Hematopoietic multipotent progenitor cell treated with erythropoietin and hydrocortisone succinate and interleukin-3 and kit ligand, for 4 days (in vitro differentiated cells): ENCODE results near the gene METTL25B.
A peak's percentile ranks its signal among the peaks of the same experiment; 100 is the strongest.

Experiments
- DNase-seq: peaks from one replicate; pipeline ENCODE4 v3.0.0-alpha.2; 2015

METTL25B gene

DNA sequence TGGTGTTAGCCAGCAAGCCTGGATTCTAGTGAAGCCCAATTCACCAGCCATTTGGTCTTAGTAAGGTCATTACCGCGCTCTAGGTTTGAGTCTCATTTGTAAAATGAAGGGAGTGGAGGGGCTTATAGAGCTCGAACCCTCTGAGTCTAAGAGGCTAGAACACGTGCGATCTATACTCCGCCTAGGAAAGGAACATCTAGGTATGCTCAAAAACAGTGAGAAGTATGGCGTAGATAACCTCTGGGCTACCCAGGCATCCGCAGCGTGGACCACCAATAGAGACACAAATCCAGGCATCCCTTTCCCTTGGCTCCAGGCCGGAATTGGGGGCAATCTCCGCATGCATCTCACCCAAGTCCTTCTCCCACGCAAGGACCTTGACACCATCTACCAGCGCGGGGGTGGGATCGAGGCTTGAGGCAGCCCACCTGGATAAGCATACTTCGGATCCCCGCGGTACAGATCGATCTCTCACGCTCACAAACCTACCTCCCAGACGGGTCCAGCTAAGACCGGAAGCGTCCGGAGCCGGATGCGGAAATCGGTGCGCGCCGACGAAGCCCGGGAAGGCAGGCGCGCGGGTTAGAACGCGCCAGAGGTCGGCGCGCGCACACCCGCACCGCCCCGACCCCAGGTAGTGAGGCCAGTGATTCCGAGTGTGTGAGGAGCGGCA, at the start of gene METTL25B:
TSS of gene METTL25B (plus strand) at position 544 of the 673 bp plus-strand sequence. CDS start 636 bp downstream, outside the sequence.
- peak; percentile 94 for DNase-seq

DNA sequence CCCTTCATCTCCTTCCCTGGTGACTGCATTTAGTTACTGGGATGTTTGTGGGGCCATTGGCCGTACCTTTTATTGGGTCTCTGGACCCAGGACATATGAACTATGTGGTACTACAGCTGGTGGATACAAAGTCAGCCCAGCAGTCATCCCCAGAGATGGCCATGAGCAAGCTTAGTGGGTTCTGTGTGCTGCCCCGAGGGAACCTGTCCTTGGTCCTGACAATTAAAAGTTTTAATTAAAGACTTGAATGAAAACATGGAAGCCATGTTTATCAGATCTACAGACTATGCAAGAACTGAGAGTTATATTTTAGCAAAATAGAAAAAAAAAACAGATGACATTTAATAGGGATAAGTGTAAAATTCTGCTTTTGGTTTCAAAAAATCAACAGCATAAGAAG, 48.2 kb upstream of the METTL25B start:
- no peak for DNase-seq

DNA sequence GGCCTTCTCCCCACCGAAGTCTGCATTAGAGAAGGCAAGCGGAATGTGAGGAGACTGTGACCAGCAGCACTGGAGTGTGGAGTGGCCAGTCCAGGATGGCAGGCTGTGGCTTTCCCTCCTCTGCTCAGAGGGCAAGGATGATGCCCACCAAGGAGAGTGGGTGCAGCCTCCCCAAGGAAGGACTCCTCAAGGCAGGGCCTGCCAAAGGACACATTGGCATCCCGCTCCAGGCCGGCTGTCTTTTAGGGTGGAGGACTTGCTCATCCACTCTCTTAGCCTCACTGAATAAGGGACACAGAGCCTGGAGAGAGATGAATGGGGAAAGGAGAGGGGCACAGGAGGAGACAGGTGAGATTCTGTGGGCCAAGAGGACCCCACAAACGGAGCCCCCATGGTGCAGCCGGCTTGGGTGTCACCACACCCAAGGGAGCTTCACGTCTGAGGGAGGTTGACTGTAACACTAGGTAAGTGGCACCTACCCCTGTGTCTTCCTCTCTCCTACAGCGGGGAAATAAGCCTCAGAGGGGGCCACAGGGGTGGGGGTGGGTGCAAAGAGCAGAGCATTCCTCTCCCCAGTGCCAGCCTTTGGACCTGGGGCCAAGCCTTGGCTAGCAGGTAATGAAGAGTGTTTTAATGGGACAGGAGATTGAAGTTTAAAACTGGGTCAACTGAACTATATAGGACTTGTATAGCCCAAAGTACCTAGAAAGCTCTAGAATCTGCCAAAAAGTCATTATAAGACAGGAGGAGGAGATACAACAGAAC, 46.9 kb upstream of the METTL25B start:
- no peak for DNase-seq

DNA sequence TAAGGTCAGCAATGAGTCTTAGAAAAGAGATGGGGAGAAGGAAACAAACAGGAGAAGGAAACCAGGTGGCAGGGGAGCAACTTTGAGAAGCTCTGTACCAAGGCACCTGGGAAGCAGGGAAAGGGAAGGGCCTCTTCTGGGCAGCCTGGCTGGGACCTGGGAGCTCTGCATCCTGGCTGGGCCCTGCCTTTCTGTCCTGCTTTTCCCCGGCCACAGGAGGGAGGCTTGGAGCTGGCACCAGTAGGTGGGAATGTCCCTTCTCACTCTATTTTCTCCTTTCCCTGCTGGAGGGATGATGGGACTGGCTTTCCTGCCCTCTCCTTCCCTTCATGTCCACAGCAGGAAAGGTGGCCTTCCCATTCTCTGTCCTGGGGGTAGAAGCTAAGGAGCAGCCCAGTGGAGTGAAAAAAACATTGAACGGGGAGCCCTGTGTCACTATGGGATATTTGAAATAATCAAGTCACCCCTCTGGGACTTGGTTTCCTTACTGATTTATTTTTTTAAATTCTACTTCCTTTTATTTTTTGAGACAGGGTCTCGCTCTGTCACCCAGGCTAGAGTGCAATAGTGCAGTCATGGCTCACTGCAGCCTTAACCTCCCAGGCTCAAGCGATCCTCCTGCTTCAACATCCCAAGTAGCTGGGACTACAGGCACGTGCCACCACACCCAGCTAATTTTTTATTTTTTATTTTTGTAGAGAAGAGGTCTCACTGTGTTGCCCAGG, 45.9 kb upstream of the METTL25B start:
- no peak for DNase-seq

DNA sequence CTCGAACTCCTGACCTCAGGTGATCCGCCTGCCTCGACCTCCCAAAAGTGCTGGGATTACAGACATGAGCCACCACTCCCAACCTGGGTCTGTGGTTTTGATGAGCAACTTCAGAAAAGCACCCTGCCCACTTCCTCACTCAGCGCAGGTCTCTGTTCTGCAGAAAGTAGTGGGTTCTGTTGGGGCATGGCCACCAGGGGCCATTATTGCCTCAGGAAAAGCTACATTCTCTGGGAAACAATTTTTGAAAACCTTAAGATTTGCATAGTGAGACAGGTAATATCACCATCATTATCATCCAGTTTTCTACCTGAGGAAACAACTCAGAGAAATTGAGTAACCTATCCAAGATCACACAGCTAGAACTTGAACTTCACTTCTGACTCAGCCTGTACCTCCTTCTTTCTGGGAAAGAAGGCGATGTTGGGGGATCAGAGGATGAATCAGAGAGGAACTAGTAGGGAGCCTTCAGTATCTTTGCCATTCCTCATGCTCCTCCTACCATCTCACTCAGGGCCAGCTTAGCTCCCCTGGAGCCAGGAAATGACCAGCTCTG, 44.0 kb upstream of the METTL25B start:
- DNase-seq: no peak

DNA sequence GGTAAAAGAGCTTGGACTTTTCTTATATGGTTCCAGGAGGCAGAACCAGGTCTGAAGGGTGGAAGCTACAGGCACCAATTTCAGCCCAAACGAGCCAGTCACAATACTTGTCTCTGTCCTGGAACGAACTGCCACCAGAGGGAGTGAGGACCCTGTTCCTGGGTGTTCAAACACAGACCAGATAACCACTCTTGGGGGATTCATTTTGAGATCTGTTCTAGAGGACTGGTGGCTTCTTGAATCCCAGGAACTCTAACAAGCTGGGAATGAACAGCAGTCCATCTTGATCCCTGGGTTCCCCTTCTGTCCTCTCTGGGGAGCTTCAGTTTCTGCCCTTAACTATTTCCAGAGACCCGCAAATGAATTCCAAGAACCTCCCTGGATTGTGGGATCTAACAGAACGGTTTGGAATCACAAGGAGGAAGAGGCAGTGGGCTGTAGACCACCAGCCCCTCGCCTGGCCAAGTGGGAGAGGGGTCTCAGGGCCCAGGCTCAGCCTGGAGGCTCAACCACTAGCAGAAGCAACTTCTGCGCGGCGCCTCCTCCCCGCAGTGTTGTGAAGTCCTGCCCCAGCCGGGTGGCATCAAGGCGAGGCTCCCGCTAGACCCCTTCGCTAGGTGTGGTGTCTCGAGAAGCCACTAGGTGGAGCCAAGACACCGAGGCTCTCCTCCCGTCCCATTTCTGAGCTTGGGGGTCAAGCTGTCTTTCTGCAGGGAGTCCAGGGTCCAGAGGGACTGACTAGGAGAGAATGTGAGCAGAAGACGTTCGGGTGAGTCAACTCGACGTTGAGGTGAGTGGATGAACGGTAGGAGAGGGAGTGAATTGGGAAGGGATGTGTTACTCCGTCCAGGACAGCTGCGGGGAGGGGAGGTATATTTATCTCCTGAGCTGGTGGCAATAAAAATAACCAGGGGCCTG, 39.0 kb upstream of the METTL25B start:
- DNase-seq: peak; percentile 93

DNA sequence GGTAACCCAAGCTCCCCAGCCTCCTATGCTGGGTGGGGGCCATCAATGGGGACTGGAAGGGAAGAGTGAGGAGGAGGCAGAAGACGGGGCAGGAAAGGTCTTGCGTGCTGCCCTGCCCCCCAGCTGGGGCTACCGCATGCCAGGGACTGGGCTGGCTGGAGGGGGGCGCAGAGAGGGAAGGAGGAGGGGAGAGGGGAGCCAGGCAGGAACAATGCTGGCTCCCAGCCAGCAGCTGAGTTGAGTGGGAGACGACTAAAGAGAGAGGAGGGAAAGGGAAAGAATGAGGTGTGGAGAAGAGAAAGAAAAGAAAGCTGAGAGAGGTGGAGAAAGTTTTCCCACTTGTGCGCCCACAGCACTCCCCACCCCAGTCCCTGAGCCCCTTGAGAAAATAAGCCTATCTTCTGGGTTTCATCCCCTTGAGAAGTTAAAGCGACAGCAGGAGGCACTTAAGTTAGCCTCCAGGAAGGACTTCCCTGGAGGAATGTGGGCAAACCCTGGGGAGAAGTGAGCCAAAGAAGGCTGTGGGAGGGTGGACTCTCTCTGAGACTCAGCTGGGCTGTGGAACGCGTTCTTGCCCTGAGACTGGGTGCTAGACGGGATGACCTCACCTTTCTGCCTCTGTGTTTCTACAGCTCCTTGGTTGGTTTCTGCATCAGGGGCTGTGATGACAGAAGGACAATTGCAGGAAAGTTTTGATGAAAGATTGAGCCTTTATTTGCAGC, 38.2 kb upstream of the METTL25B start:
- DNase-seq: no peak

DNA sequence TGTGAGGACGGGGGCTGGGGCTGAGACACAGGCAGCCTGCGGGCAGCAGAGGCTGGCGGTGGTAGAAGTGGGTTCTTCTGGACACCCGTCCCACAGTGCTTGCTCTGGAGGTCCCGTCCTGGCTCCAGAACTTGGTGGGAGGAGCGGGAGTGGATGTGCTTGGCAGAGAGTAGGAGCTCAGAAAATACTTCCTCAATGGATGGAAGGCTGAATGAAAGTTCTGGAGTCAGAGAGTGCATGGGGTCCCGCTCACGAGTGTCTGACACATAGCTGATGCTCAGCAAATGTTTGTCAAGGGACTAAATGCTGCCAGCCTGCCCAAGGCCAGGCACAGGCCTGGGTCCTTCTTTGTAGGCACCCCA, 37.6 kb upstream of the METTL25B start:
- DNase-seq: no peak

DNA sequence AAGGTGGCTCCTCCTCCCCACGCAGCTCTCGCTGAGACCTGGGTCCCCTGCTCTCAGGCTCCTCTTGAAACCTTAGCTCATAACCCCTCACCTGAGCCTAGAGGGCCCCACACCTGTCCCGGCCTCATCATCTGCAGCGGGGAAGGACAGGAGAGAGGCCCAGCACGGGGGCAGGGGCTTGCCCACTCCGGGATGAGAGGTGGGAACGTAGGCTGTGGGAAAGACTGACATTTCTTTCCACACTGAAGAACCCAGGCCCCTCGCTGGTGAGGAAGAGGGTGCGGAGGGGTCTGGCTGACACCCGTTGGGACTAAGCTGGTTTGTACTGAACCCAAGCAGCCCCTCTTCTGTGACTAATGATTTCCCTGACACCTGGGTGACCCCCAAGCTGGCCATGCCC, 37.1 kb upstream of the METTL25B start:
- no peak for DNase-seq

DNA sequence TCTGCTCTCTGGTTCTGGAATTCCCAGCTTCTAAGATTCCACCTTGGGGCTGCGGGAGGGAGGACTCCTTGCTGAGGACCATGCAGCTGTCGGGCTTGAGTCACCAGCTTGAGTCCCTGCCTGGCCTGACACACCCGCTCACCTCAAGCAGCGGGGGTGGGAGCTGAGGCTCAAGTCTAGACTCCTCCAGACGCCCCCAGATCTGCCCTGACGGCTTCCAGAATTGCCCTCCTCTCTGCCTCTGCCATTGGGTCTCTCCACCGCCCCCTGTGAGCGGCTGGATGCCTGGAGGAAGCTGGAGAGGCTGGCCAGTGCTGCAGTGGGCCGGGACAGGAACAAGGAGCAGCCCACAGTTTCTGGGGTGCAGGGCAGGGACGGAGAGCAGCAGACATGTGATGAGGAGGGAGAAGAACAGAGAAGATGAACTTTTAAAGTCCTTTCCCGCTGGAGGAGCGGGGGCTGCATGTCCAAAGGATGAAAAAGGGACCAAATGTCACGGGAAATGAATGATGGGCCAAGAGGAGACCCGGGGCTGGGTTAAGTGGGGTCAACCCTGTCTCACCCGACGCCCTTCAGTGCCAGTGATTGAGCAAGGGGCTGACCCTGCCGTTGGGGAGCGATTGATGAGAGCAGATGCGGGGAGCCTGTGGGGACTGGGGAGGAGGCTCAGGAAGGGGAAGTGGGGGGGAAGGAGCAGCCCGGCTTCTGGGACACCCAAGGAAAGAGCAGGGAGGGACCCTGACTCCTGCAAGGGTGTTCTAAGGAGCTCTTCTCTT, 36.4 kb upstream of the METTL25B start:
- peak; percentile 22 for DNase-seq

DNA sequence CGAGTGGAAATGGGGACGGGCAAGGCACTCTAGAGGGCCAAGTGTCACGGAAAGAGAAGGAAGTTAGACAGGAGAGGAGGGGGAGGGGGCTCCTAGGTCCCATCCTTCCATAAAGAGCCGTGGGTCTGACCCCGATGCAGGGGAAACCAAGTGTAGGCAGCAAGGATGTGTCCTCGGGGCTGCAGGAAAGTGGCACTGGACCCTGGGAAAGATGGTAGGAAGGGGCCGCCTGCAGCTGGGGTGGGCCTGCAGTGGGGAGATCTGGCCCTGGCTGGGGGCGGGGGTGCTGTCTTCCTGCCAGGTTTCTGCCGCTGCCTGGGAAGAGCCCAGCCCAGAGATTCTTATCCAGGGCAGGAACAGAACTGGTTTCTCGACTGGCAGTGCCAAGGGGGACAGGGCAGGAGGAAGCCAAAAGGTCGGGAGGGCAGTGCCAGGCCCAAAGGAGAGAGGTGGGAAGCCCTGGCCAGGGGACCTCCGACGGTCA, 35.8 kb upstream of the METTL25B start:
- no peak for DNase-seq

DNA sequence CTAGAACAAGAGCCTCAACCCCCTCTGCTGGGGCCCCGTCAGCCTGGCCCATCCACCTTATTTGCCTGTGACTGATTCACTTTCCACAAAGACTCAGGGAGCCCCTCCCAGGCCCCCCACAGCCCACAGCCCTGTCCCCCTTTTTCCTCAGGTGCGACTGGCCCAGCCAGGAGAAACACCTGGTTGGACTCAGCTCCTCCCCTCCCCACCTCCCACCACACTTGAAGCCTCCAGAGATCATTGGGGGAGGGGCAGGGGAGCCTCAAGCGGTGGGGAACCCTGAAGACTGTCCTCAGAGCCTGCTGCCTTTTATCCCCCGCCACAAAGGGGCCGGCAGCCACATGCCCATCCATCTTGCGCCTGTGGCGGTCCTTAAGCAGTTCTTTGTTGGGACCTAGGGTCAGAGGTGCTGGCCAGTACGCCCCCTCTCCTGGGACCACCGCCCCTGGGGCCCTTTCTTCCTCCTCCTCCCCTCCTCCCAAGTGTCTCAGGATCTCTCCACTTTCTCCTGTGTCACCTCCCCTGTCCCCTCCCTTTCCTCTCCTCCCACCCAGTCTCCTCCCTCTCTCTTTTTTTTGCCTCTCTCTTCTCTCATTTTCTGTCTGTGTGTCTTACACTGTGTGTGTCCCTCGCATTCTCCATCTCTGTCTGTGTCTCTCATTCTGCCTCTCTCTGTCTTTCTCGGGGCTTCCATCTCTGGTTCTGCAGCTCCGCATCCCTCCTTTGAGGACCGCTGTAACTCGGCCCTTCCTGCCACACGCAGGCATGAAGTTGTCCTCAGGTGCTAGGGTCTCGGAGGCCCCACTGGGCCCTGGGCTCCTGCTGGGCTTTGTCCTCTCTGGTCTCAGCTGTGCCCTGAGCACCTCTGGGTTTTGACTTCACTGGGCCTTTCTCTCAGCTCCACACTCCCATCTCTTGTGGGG, 35.1 kb upstream of the METTL25B start:
- DNase-seq: peak; percentile 68

DNA sequence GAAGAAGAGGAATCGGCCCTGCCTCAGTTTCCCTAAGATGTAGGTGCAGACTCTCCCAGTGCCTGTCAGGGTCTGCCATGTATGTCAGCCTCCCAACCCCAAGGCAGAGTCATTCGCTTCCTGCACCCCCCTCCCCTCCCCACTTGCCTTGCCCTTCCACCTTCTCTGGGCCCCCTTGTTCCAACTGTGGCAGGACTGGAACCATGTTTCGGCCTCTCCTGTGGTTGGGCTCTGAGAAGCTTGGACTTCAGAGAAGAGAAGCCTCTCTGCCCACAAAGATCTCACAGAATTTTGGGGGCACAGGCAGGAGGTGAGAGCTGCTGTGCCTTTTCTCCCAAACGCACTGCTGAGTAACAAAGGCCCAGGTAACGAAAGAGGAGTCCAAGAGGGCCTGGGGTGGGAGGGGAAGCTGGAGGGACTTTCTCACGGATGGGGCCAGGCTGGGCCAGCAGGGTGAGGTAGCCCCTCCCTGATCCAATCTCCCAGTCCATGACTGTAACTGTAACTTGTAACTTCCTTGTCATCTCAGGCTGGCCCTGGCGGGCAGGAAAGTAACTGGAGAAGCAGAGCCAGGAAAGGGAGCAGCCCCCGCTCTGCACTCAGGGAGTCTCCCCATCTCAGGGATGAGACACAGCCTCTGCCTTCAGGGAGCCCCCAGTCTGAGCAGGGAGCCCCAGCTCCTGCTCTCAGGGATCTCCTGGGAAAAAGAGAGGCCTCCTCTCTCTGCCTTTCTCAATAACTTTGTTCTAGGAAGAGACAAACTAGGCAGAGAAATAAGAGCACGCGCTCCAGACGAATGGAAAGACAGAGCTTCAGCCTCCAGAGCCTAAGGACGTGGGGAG, 34.2 kb upstream of the METTL25B start:
- peak; percentile 25 for DNase-seq

DNA sequence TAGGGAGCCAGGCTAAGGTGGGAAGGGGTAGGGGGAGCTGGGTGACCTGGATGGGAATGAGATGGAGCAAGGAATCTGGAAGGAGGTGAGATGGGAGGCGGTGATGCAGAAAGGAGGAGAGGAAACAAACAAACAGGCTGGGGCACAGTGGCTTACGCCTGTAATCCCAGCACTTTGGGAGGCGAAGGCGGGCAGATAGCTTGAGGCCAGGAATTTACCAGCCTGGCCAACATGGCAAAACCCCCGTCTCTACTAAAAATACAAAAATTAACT, 33.6 kb upstream of the METTL25B start:
- no peak for DNase-seq

DNA sequence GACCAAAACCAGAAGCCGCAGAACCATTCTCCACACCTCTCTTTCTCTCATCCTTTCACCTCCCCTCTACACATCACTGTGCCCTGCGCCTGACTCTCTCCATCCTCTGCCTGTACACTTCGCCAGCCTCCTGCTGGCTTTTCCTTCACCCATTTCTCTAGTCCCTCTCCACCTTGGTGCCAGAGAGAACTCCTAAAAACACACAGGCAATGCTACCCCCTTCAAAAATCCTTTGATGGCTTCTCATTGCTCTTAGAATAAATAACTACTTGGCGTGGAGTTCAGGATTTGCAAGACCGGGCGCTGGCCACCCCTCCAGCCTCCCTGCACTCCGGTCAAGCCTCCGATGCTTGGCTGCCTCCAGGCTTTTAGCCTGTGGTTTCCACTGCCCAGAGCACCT, 31.5 kb upstream of the METTL25B start:
- DNase-seq: no peak

DNA sequence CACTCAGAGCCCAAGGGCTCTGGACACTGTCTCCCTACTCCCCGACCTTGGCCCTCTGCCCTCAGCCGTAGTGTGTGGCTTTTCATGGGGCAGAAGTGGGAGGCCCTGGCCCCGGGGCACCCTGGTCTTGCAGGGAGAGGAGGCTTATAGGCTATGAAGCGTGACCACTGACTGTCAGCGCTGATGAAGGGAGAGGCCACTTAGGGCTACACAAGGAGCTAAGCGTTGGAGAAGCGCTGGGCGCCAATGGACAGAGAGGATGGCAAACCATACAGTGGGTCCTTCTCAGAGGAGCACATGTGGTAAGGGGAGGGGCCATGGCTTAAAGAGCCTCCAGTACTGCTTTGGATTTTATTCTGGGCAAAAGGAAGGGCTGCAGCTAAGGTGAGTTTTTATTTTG, 30.8 kb upstream of the METTL25B start:
- DNase-seq: no peak

DNA sequence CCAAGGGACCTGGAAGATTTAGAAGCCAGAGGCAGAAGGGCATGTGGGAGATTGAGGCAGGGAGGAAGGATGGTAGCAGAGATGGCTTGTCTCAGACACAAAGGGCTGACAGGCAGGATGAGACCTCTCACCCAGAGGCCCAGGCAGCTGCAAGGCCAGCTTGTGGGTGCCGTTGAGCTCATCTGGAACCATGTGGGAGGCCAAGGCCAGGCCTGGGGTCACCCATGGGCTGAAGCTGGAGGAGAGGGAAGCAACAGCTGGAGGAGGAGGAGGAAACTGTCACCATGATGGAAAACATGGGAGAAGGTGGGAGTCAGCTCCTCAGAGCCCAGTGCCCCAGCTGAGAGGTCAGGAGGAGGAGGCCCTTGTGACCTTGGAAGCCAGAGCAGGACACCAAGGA, 29.3 kb upstream of the METTL25B start:
- no peak for DNase-seq

DNA sequence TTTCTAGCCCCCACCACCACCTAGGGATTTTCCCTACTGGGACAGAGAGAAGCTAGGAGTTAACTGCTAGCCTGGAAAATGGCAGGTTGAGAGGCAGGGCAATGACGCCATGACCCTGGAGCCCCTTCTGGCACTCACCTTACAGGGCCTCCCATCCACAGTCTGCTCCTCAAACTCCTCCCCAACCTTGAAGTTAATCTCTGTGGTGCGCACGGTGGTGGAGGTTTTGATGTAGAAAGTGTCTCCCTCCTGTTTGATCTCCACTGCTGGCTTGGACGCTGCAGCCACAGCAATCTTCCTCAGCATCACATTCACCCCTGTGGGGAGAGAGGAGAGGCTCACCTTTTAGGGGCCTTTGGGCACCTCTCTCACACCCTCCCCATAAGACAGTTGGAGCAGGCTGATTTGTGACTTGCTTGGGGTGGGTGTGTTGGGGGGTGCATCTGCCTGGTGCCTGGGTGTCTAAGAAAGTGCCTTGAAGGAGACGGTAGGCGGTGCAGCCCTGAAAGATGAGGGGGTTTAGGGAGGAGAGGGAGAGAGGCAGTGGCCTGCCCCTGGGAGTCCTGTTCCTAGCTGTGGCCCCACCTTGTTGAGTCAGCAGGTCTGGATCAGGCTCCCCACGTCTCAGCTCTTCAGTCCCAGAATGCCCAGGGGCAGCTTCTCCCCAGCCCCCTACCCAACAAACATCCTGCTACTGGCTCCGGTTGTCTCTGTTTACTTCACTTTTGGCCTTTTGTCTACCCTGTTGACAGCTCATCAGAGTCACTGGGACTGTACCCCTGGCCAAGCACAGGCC, 27.3 kb upstream of the METTL25B start:
- no peak for DNase-seq
